ENCODE measurements around the gene STON2.
"Not testable (repeated sequence)": the region's sequence is repeated elsewhere in the genome, so short reads cannot be mapped to it uniquely, and the experiment has no call there.

Gene STON2

GRCh38 chr14:81244431-81244830 lies 155.7 kb downstream of the STON2 start:
- H3K4me1 Mint-ChIP-seq (ENCODE audit: low read depth); H3K36me3 Mint-ChIP-seq (ENCODE audit: low read depth); H3K9me3 Mint-ChIP-seq; H3K4me3 Mint-ChIP-seq; H3K27ac Mint-ChIP-seq: not testable (repeated sequence)
- H3K27me3 Mint-ChIP-seq: peaks cover 11% of the 10 kb centered on the region

- no peaks in the 10 kb centered on the region for H3K4me1 Mint-ChIP-seq (ENCODE audit: low read depth)
- no peaks in the 10 kb centered on the region for H3K36me3 Mint-ChIP-seq (ENCODE audit: low read depth)
- H3K27ac Mint-ChIP-seq: no peak overlapping the region
- peaks cover 9% of the 10 kb centered on the region for H3K9me3 Mint-ChIP-seq
- H3K4me3 Mint-ChIP-seq: no peak overlapping the region
- peaks cover 12% of the 10 kb centered on the region for H3K27me3 Mint-ChIP-seq
Observed at GRCh38 chr14:81243499-81243898, 156.6 kb downstream of the STON2 start.

GRCh38 chr14:81236849-81237248 lies 163.3 kb downstream of the STON2 start:
- not testable (repeated sequence) for H3K27me3 Mint-ChIP-seq; H3K36me3 Mint-ChIP-seq (ENCODE audit: low read depth); H3K27ac Mint-ChIP-seq; H3K4me1 Mint-ChIP-seq (ENCODE audit: low read depth); H3K9me3 Mint-ChIP-seq; H3K4me3 Mint-ChIP-seq

GRCh38 chr14:81236138-81236537 lies 164.0 kb downstream of the STON2 start:
- no peak overlapping the region for H3K4me3 Mint-ChIP-seq
- no peak overlapping the region for H3K27ac Mint-ChIP-seq
- no peaks in the 10 kb centered on the region for H3K9me3 Mint-ChIP-seq
- H3K27me3 Mint-ChIP-seq: peaks cover 4% of the 10 kb centered on the region
- H3K4me1 Mint-ChIP-seq (ENCODE audit: low read depth): peaks cover 6% of the 10 kb centered on the region
- peaks cover 3% of the 10 kb centered on the region for H3K36me3 Mint-ChIP-seq (ENCODE audit: low read depth)

GRCh38 chr14:81235096-81235495 lies 165.0 kb downstream of the STON2 start:
- H3K27me3 Mint-ChIP-seq: peaks cover 3% of the 10 kb centered on the region
- peaks cover 6% of the 10 kb centered on the region for H3K4me1 Mint-ChIP-seq (ENCODE audit: low read depth)
- H3K27ac Mint-ChIP-seq: no peak overlapping the region
- no peak overlapping the region for H3K4me3 Mint-ChIP-seq
- H3K36me3 Mint-ChIP-seq (ENCODE audit: low read depth): peaks cover 3% of the 10 kb centered on the region
- H3K9me3 Mint-ChIP-seq: no peaks in the 10 kb centered on the region

- H3K4me3 Mint-ChIP-seq: no peak overlapping the region
- no peaks in the 10 kb centered on the region for H3K27me3 Mint-ChIP-seq
- H3K27ac Mint-ChIP-seq: no peak overlapping the region
- H3K4me1 Mint-ChIP-seq (ENCODE audit: low read depth): peaks cover 6% of the 10 kb centered on the region
- no peaks in the 10 kb centered on the region for H3K9me3 Mint-ChIP-seq
- H3K36me3 Mint-ChIP-seq (ENCODE audit: low read depth): peaks cover 3% of the 10 kb centered on the region
Observed at GRCh38 chr14:81234278-81234677, 165.8 kb downstream of the STON2 start.

- Mint-ChIP-seq H3K27me3 (no peaks in the 10 kb centered on the region), H3K36me3 (ENCODE audit: low read depth) (peaks cover 3% of the 10 kb centered on the region), H3K4me1 (ENCODE audit: low read depth) (peaks cover 6% of the 10 kb centered on the region), H3K4me3 (no peak overlapping the region), H3K27ac (no peak overlapping the region), H3K9me3 (no peaks in the 10 kb centered on the region)
Observed at GRCh38 chr14:81233615-81234014, 166.5 kb downstream of the STON2 start.

GRCh38 chr14:81231540-81231939 lies 168.6 kb downstream of the STON2 start:
- Mint-ChIP-seq H3K4me3 (no peak overlapping the region), H3K9me3 (no peaks in the 10 kb centered on the region), H3K4me1 (ENCODE audit: low read depth) (peaks cover 6% of the 10 kb centered on the region), H3K27me3 (no peaks in the 10 kb centered on the region), H3K27ac (no peak overlapping the region), H3K36me3 (ENCODE audit: low read depth) (peaks cover 3% of the 10 kb centered on the region)

GRCh38 chr14:81224222-81224621 lies 175.9 kb downstream of the STON2 start:
- Mint-ChIP-seq H3K4me3 (no peak overlapping the region), H3K27ac (no peak overlapping the region), H3K27me3 (no peaks in the 10 kb centered on the region), H3K4me1 (ENCODE audit: low read depth) (peaks cover 16% of the 10 kb centered on the region), H3K36me3 (ENCODE audit: low read depth) (peaks cover 5% of the 10 kb centered on the region), H3K9me3 (no peaks in the 10 kb centered on the region)

GRCh38 chr14:81223788-81224187 lies 176.3 kb downstream of the STON2 start:
- H3K36me3 Mint-ChIP-seq (ENCODE audit: low read depth); H3K27ac Mint-ChIP-seq; H3K4me3 Mint-ChIP-seq; H3K27me3 Mint-ChIP-seq; H3K9me3 Mint-ChIP-seq: not testable (repeated sequence)
- peaks cover 19% of the 10 kb centered on the region for H3K4me1 Mint-ChIP-seq (ENCODE audit: low read depth)

- H3K4me3 Mint-ChIP-seq: no peak overlapping the region
- peaks cover 30% of the 10 kb centered on the region for H3K4me1 Mint-ChIP-seq (ENCODE audit: low read depth)
- H3K27ac Mint-ChIP-seq: no peak overlapping the region
Observed at GRCh38 chr14:81222691-81223090, 177.4 kb downstream of the STON2 start.

GRCh38 chr14:81222126-81222525 lies 178.0 kb downstream of the STON2 start:
- no peaks in the 10 kb centered on the region for H3K9me3 Mint-ChIP-seq
- no peaks in the 10 kb centered on the region for H3K27me3 Mint-ChIP-seq
- peaks cover 35% of the 10 kb centered on the region for H3K4me1 Mint-ChIP-seq (ENCODE audit: low read depth)
- peak overlapping the region; percentile 89 for H3K4me3 Mint-ChIP-seq
- peak overlapping the region; percentile 98 for H3K27ac Mint-ChIP-seq
- peaks cover 7% of the 10 kb centered on the region for H3K36me3 Mint-ChIP-seq (ENCODE audit: low read depth)

More at GRCh38 chr14:81222691-81223090, 177.4 kb downstream of the STON2 start:
- no peaks in the 10 kb centered on the region for H3K9me3 Mint-ChIP-seq
- H3K36me3 Mint-ChIP-seq (ENCODE audit: low read depth): peaks cover 7% of the 10 kb centered on the region
- H3K27me3 Mint-ChIP-seq: no peaks in the 10 kb centered on the region

- H3K27ac Mint-ChIP-seq: peak overlapping the region; percentile 98
- H3K4me3 Mint-ChIP-seq: peak overlapping the region; percentile 89
- H3K36me3 Mint-ChIP-seq (ENCODE audit: low read depth): peaks cover 7% of the 10 kb centered on the region
- H3K4me1 Mint-ChIP-seq (ENCODE audit: low read depth): peaks cover 40% of the 10 kb centered on the region
- no peaks in the 10 kb centered on the region for H3K27me3 Mint-ChIP-seq
- no peaks in the 10 kb centered on the region for H3K9me3 Mint-ChIP-seq
Observed at GRCh38 chr14:81221579-81222102, 178.5 kb downstream of the STON2 start.

GRCh38 chr14:81220830-81221578 lies 179.1 kb downstream of the STON2 start, which contains the start of gene GTF2A1:
TSS of gene GTF2A1 (minus strand) at chr14:81220959. CDS start at chr14:81220518, 441 bp downstream.
- peaks cover 47% of the 10 kb centered on the region for H3K4me1 Mint-ChIP-seq (ENCODE audit: low read depth)
- H3K9me3 Mint-ChIP-seq: no peaks in the 10 kb centered on the region
- H3K27me3 Mint-ChIP-seq: no peaks in the 10 kb centered on the region
- peak within 1 kb of the TSS; percentile 100 for H3K27ac Mint-ChIP-seq
- H3K4me3 Mint-ChIP-seq: peak within 1 kb of the TSS; percentile 100
- H3K36me3 Mint-ChIP-seq (ENCODE audit: low read depth): peaks cover 11% of the 10 kb centered on the region

- peaks cover 16% of the 10 kb centered on the region for H3K36me3 Mint-ChIP-seq (ENCODE audit: low read depth)
Observed at GRCh38 chr14:81220580-81220829, 179.6 kb downstream of the STON2 start.

More at GRCh38 chr14:81220580-81220829, 179.6 kb downstream of the STON2 start:
- no peaks in the 10 kb centered on the region for H3K9me3 Mint-ChIP-seq
- no peaks in the 10 kb centered on the region for H3K27me3 Mint-ChIP-seq
- peaks cover 48% of the 10 kb centered on the region for H3K4me1 Mint-ChIP-seq (ENCODE audit: low read depth)
- peak overlapping the region; percentile 98 for H3K27ac Mint-ChIP-seq
- H3K4me3 Mint-ChIP-seq: peak overlapping the region; percentile 89

Data from stimulated activated naive CD8-positive, alpha-beta T cell treated with anti-CD3 and anti-CD28 coated beads, Interleukin-15, Interleukin-2, amounts not matched to agents 100 ng/mL and 50 ng/mL, for 24 hours (primary cell).